Suppressor macrophage treated with lipopolysaccharide for 1 hour (primary cell): ENCODE data around the gene CSPG4.
"Not testable (repeated sequence)": the region's sequence is repeated elsewhere in the genome, so short reads cannot be mapped to it uniquely, and the experiment has no call there.

Experiments used
- DNase-seq, 3 donors: peaks; one replicate each; pipeline ENCODE4 v3.0.0-alpha.2; 2020 to 2022

Gene CSPG4

GRCh38 chr15:75646112-75646943 lies 66.3 kb downstream of the CSPG4 start:
- no peak for DNase-seq

GRCh38 chr15:75644376-75644775 lies 68.3 kb downstream of the CSPG4 start:
- no peak for DNase-seq

DNA sequence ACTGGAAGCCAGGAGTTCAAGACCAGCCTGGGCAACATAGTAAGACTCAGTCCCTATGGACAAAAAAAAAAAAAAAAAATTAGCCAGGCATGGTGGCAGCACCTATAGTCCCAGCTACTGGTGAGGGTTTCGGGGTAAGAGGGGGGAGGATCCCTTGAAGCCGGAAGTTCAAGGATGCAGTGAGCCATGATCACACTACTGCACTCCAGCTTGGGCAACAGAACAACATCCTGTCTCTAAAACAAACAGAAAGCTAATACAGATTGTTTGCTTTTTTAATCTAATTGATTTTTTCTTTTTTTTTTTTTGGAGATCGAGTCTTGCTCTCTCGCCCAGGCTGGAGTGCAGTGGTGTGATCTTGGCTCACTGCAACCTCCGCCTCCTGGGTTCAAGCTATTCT lies 71.0 kb downstream of the CSPG4 start:
- DNase-seq: no peak

- no peak for DNase-seq
Measured at GRCh38 chr15:75641179-75641503, 71.5 kb downstream of the CSPG4 start.

GRCh38 chr15:75640483-75641178 lies 72.0 kb downstream of the CSPG4 start:
- DNase-seq: peak; percentile 33 to 39 (median 39)

DNA sequence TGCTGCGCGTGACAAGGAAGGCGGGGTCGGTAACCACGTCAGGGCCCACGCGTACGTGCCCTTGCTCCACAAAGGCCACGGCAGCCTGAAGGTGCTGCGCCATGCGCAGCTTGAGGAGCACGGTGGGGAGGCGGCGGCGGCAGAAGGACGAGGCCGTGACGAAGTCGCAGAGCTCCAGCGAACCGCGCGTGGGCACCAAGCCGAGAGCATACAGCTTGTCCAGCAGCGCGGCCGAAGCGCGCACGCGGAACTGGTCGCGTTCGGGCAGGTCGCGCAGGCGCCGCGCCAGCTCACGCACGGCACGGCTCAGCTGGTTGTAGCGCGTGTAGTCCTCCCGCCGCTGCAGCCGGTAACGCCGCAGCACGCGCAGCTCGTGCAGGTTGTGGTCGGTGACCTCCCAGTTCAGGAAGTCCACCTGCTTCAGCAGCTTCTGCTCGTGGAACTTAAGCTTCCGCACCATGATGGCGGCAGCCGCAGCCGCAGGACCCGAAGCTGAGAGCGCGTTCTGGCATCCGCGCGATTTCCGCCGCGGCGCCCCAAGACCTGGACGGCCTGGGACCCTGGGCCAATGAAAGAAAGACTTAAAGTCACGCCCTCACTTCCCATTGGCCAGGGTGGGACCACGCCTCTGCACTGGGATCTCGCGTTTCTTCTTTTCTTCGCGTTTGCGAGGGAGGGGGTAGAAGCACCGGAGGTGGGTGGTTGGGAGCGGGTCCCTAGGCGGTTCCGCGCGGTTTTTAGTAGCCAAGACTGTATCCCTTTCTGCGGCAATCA lies 72.8 kb downstream of the CSPG4 start, which contains the start of gene IMP3:
IMP3 (minus strand) TSS at position 516 of the 774 bp plus-strand sequence; CDS start at position 460, 56 bp downstream.
- DNase-seq: peak; percentile 98 to 99 (median 98)

DNA sequence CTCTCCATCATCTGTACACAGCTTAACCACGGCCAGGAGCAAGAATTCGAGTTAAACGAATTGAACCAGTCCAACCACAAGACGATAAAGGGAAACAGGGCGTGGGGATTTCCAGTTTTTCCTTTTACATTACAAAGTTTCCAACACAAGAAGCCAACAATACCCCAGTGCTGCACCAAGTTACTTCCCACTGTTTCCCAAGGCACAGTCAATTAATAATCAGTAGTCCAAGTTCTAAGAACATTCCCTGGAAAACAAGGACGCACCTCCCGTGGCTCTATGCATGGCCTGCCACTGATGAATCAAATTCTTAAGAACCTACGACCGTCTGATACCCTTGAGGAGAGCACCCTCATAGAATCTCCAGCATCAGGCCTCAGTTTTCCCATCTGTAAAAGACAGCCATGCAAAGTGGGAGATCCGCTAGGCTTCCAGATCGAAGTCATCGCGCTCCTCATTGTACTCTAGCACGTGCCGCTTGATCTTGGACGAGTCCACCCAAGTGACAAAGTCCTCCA lies 73.4 kb downstream of the CSPG4 start:
- peak; percentile 69 to 77 (median 76) for DNase-seq

- DNase-seq: peak in 1 of 3 donors; percentile 11
Measured at GRCh38 chr15:75637245-75638009, 75.2 kb downstream of the CSPG4 start.

DNA sequence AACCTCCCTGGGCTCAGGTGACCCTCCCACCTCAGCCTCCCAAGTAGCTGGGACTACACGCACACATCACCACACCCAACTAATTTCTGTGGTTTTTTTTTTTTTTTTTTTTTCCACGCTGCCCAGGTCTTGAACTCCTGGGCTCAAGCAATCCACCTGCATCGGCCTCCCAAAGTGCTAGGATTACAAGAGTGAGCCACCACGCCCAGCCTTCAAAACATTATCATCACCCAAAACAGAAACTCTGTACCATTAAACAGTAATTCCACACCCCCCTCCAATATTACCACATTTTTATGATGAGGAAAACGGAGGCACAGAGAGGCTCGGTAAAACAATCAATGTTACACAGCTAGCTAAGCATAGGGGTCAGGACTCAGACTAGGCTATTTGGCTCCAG lies 76.6 kb downstream of the CSPG4 start:
- no peak for DNase-seq

GRCh38 chr15:75633922-75634321 lies 78.7 kb downstream of the CSPG4 start:
- DNase-seq: not testable (repeated sequence)

DNA sequence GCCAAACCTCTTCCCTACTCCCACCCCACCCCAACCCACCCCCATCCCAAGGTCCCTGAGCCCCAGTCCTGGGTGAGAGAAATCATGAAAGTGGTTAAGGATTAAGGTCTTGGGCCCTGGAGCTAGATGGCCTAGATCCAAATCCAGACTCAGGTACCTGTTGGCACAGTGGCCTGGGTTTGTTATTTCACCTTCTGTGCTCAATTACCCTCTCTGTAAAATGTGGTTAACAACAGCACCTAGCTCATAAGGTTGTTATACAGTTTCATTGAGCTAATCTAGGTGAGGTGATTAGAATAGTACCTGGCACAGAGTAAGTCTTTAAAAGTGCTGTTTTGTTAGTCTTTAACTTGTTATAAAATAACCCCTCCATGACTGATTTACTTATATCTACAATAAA lies 80.7 kb downstream of the CSPG4 start:
- no peak for DNase-seq

DNA sequence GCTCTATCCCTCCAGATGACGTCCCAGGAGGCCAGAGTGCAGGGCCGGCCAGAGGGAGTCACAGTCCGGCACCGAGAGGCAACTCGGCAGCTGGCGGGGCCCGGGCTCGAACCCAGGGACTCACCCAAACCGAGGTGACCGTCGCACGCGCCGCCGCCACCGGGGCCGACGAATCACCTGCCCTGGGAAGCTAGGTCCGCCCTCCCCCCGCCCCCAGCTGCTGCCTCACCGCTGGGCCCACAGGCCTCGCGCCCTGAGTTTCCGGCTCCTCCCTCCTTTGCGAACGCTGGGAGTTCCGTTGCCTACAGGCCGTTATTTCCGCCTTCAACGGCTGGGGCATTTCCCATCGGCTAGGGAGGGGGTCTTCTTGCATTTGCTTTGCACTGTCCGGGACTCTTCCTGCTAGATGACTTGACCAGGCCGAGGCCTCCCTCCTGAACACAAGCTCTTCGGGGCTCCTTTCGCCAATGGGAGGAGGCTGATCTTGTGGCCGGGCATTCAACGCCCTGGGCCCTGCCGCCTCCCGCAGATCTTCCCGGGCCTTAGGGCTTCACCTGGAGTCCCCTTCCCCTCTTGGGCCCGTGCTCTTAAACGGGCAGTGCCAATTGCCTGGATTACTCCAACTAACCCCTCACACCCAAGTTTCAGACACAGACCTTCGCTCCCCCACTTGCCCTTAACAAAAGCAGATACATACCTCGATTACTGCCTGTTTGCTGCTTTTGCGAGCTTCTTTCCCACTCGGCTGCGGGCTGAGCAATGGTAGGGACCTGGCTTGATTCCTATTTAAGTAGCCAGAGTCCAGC lies 86.9 kb downstream of the CSPG4 start, which contains the start of gene SNUPN:
SNUPN (minus strand) TSS at position 184 of the 806 bp plus-strand sequence. CDS start 4,674 bp downstream, outside the sequence.
- DNase-seq: peak; percentile 92 to 96 (median 94)
